ENCODE measurements around the gene ZNF117.
A peak's percentile ranks its signal among the peaks of the same experiment; 100 is the strongest.
"Not testable (repeated sequence)": the region's sequence is repeated elsewhere in the genome, so short reads cannot be mapped to it uniquely, and the experiment has no call there.

The ZNF117 gene

DNA sequence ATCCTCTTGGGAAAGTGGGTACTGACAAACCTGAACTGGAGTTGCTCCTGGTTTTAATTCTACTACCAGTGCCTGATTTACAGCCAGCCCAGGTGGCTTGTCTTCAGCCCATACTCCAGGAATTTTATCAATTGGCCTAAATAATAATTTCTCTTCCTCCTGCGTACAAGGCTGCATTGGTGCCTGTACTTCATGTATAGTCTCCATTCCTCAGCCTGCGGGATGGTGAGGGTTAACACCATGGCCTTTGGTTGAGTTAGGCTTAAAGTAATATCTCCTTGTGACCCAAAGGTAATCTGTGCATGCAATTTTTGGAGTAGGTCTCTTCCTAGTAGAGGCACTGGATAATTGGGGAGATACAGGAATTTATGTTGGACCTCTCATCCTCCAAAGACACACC is 5.5 kb upstream of the ZNF117 start:
- no peak for DNase-seq (ENCODE audit: low read depth)

DNA sequence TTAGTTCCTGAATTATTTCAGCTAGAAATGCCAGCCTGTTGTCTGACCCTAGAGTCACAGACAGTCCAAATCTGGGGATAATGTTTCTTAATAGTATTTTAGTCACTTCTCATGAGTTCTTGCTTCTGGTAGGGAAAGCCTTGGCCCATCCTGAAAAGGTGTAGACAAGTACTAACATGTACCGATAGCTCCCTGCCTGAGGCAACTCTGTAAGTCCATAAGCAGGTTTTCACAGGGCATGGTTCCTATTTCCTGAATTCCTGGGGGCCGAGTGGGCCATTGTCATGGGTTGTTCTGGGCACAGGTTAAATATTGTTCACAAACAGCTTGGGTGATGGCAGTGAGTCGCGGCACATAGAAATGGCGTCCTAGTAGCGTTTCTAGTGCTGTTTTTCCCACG is 3.1 kb upstream of the ZNF117 start:
- DNase-seq (ENCODE audit: low read depth) = no peak

DNA sequence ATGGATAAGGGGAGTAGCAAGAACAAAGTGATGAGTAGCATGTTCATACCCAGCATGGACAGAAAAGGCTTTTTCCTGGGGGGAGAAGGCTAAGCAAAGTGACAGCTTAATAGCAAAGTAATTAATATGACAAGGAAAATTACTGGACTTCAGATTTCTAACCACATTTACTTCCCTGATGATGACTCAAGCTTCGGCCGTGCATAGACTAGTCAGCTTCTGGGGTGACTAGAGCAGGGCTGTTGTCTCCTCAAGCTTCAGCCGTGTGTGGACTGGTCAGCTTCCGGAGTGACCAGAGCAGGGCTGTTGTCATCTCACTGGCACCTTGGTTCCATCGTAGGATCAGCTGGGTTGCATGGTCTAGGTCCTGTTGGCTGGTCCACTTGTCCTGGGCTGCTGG is 2.1 kb upstream of the ZNF117 start:
- DNase-seq (ENCODE audit: low read depth) = no peak

DNA sequence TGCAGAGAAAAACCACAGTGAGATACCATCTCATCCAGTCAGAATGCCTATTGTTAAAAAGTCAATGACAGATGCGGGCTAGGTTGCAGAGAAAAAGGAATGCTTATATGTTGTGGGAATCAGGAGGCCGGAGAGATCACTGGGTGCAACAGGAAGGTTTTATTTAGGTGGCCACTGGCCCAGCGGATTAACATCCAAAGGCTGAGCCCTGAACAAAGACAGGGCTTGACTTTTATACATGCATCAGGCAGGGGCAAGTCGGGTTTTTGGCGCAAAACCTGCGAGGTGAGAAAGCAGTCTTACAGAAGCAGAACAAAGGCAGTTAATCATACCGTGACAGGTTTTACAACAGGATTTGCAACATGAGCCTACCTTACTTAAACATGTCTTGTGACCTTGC is 620 bp downstream of the ZNF117 start:
- no peak for DNase-seq (ENCODE audit: low read depth)

DNA sequence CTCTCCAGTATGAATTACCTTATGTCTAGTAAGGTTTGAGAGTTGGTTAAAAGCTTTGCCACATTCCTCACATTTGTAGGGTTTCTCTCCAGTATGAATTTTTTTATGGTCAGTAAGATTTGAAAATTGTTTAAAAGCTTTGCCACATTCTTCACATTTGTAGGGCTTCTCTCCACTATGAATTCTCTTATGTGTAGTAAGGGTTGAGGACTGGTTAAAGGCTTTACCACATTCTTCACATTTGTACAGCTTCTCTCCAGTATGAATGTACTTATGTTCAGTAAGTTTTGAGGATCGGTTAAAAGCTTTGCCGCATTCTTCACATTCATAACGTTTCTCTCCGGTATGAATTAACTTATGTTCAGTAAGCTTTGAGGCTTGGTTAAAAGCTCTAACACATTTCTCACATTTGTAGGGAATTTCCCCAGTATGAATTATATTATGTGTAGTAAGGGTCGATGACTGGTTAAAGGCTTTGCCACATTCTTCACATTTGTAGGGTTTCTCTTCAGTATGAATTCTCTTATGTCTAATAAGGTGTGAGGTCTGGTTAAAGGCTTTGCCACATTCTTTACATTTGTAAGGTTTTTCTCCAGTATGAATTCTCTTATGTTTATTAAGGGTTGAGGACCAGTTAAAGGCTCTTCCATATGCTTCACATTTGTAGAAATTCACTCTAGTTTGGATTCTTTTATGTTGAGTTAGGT is 12.2 kb downstream of the ZNF117 start:
- DNase-seq (ENCODE audit: low read depth) = no peak

DNA sequence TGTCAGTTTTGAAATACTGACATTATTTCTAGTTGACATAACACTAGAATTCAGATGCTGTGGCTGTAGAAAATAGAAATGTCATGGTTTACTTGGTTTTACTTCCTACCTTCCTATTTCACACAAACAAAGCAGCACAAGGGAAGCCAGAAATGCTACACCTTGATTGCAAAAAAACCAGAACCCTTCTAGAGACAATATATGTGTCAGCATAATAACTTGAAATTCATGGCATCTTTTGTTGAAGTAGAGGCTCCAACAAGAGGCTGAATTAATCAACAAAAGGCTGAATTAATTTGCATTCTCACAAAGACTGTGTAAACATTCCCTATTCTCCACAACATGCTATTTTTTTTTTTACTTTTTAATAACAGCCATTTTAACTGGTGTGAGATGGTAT is 25.2 kb downstream of the ZNF117 start:
- no peak for DNase-seq (ENCODE audit: low read depth)

DNA sequence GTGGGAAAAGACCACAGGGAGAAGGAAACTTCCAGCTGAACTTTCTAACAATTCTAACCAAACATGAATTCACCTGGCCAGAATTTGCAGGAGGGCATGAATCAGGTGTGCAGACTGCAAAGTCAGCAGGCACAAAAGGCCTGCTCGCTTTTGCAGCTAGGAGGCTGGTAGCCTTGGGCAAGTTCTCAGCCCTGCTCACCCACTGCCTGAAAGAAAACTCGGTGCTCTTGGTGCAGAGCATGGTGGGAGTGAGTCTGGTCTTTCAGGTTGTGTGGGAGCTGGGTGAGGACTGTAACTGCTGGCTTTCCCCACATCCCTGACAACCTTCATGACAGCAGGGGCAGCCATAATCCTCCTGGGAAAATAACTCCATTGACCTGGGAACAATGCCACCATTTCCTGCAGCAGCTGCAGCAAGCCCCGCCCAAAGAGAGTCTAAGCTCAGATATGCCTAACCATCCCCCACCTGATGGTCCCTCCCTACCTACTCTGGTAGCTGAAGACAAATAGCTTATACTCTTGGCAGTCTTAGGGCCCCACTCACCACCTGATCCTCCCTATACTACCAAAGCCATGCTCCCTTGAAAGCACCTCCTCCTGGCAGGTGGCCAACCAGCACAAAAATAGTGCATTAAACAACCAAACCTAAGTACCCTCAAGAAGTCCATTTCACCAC is 31.6 kb downstream of the ZNF117 start:
- no peak for DNase-seq (ENCODE audit: low read depth)

DNA sequence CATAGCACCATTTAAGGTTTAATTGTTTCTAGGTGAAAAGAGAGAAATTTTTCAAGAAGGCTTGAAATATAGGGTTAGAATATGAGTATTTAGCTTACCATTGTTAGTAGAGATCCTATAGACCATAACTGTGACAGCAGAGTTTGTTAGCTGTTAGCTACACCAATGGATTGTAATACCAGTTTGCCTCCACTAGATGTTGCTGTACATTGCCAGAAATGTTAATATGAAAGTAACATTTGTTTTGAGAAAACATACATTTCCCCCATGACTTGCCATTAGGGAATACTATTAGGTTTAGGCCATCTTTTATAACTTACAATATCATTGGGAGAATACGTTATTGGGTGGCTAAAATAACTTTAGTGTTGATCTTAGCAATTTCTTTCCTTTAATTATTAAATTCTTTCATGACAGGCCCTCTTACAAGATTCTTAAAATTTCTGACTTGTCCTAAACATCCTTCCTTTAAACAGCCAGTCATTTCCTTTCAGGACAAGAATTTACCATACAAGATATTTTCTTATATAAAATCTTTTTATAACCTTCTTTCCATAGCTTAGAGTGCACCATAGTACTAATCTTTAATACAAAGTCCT is 39.5 kb downstream of the ZNF117 start:
- DNase-seq (ENCODE audit: low read depth) = peak; percentile 17

DNA sequence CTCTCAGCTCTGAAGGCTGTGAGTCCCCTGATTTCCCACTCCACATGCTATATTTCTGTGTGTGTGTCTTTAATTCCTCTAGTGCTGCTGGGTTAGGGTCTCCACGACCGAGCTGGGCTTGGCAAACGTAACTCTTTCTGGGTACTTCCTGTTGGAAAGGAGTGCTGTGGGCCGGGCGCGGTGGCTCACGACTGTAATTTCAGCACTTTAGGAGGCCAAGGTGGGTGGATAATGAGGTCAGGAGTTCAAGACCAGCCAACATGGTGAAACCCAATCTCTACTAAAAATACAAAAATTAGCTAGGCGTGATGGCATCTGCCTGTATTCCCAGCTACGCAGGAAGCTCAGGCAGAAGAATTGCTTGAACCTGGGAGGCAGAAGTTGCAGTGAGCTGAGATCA is 40.2 kb downstream of the ZNF117 start:
- DNase-seq (ENCODE audit: low read depth) = not testable (repeated sequence)

DNA sequence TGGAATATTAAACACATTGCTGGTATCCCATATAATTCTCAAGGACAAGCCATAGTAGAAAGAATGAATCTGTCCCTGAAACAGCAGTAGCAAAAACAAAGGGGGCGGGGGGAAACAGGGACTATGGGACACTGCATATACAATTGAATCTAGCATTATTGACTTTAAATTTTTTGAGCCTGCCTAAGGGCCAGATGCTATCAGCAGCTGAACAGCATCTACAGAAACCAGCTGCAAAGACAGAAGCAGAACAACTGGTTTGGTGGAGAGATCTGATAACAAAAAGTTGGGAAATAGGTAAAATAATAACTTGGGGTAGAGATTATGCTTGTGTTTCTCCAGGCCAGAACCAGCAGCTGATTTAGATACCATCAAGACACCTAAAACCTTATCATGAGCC is 42.1 kb downstream of the ZNF117 start:
- DNase-seq (ENCODE audit: low read depth) = not testable (repeated sequence)

DNA sequence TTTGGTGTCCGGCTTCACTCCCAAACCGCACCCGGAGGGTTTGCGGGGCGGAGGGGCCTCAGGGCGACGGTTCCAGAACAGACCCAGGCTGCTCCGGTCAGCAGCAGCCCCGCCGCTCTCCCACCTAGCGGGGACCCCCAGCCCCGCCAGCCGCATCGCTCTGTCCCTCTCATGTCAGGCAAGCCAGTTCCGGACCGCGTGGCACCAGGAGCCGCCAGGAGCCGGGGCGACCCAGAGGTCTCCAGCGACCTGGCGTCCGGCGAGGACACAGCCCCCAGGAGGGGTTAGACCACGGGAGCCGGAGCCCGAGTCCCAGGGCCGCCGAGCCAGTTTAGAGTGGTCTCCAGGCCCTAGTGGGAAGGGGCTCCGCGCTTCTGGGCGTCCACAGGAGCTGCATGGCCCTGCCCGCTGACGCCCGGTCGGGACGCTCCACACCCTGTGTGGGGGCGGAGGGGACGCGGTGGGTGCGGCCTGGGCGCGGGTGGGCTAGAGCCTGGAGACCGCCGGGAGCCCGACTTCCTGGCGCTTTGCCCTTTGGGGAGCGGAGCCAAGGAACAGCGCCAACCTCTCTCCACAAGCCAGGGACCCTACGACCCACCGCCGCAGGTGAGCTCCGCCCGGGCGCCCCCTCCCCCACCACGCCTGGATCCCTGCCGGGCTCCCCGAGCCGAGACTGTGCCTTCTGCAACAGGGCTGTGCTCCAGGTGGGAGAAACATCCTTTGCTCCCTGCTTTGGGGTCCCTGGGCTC is 43.4 kb downstream of the ZNF117 start:
- no peak for DNase-seq (ENCODE audit: low read depth)

DNA sequence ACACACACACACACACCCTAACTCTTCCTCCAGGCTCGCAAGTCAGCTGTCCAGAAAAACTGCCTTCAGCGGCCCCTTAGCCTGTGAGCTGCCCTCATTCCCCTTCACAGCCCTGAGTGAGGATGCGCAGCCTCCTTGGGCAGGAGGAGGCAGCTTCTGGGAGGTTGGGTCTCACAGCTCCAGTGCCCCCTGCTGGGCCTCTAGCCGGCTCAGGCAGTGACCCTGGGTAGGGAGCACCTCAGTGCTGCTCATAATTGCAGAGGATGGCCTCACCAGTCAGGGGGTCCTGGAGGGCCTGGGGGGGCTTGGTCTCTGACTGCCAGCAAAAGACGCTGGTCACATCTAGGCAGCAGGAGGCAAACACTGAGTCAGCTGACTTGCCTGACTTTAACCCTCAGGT is 44.1 kb downstream of the ZNF117 start:
- no peak for DNase-seq (ENCODE audit: low read depth)

DNA sequence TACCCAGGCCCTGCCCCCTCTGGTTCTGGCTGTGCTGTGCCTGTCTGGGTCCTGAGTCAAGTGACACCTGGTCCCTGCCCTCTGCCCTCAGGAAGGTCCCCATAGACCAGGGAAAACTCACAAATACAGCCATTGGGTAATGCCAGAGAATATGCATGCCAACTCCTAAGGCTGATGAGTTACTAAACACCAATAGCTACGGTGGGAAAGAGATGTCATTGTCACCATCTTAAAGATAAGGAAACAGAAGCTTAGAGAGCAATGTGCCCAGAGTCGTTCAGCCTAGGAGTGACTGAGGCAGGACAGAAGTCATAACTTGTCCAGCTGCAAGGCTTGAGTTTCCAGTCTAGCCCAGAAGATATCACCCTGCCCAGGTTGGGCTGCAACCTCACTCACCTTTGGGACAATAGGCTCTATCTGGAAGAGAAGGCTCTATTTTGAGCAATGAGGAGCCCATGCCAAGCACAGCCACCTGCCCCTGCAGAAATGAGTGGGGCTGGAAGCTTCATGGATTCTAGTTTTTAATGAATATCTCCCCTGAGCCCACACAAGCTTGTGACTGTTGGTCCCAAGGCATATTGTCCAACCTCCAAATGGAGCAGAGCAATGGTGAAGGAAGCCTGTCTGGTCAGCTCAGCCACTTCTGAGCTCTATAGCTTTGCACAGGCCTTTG is 45.2 kb downstream of the ZNF117 start:
- no peak for DNase-seq (ENCODE audit: low read depth)

DNA sequence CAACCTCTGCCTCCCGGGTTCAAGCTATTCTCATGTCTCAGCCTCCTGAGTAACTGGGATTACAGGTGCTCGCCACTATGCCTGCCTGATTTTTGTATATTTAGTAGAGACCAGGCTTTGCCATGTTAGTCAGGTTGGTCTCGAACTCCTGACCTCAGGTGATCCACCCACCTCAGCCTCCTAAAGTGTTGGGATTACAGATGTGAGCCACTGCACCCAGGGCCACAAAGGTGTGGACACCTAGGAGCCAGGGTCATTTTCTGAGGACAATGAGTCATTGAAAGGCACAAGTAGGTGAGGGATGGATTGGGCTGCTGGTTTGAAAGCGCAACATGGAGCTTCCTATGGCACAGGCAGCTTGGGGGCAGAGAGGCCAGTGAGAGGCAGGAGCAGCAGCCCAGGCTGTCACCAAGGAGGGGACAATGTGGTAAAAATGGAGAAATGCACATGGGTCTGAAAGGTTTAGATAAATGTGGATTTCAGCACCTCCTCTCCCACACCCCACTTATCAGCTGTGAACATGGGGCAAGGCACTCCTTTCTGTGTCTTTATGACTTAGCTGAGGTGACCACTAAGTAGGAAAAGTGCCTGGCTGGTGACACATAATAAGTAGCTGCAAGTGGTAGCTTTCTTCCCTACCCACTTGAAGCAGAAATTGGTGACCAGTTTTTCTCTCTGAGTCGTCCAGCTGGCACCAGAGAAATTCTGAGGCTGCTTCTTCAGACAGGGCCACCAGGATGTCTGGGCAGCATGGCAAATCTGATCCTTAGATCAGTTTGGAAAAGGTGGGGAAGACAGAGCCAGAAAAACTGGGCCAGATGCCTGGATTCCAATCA is 46.0 kb downstream of the ZNF117 start:
- not testable (repeated sequence) for DNase-seq (ENCODE audit: low read depth)

DNA sequence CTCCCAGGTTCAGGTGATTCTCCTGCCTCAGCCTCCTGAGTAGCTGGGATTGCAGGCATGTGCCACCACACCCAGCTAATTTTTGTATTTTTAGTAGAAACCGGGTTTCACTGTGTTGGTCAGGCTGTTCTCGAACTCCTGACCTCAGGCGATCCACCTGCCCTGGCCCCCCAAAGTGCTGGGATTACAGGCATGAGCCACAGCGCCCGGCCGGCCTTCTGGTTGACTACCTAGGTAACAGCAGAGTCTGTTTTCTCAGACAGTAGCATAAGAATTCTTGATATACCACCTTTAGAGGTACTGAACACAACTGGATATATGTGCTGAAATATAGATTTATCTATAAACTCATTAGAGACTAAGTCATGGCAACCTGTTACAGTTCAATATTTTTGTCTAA is 50.8 kb downstream of the ZNF117 start:
- not testable (repeated sequence) for DNase-seq (ENCODE audit: low read depth)

DNA sequence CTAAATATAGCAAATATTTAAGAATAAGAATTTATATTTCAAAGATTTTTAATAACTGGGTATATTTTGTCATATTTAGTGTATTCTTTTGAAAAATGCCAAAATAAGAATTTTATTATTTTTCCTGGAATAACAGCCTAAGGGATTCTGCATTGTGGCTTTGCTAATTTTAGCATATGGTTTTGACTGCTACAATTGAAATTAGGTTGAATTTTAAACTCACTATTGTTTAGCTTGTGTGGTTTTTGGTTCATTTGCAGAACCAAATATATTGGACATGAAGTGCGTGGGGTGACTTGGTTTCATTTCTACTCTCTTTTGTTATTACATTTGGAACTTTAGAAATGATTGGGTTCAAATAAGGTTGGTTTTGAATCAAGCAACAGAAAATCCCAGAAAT is 52.3 kb downstream of the ZNF117 start:
- no peak for DNase-seq (ENCODE audit: low read depth)

DNA sequence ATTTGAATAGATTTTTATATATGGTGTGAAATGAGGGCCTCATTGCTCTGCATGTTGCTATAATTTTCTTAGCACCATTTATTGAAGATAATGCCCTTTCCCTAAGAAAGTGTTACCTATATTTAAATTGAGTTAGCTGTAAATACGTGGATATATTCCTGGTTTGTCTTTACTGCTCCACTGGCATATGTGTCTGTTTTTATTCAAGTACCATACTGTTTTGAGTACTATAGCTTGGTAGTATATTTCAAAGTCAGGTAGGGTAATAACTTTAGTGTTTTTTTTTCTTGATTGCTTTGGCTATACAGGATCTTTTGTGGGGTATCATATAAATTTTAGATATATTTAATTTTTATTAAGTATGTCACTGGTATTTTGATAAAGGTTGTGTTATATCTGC is 56.4 kb downstream of the ZNF117 start:
- DNase-seq (ENCODE audit: low read depth) = no peak

DNA sequence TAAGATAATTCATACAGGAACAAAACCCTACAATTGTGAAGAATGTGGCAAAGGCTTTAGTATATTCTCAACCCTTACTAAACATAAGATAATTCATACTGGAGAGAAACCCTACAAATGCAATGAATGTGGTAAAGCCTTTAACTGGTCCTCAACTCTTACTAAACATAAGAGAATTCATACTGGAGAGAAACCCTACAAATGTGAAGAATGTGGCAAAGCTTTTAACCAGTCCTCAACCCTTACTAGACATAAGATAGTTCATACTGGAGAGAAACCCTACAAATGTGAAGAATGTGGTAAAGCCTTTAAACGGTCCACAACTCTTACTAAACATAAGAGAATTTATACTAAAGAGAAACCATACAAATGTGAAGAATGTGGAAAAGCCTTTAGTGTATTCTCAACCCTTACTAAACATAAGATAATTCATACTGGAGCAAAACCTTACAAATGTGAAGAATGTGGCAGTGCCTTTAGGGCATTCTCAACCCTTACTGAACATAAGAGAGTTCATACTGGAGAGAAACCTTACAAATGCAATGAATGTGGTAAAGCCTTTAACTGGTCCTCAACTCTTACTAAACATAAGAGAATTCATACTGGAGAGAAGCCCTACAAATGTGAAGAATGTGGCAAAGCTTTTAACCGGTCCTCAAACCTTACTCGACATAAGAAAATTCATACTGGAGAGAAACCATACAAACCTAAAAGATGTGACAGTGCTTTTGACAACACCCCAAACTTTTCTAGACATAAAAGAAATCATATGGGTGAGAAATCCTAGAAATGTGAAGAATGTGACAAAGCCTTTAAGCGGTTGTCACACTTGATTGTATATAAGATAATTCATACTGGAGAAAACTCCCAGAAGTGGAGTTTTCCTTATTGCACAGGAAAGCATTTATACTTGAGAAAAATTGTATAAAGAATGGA is 62.3 kb downstream of the ZNF117 start:
- not testable (repeated sequence) for DNase-seq (ENCODE audit: low read depth)
